GM18498 (cell line): ENCODE results near the gene SP1.
"Not testable (repeated sequence)": the region's sequence is repeated elsewhere in the genome, so short reads cannot be mapped to it uniquely, and the experiment has no call there.

Experiments
- ATAC-seq: cut with Tn5 transposase; IDR thresholded peaks from one replicate; pipeline ENCODE4 v1.9.1; 2021; ENCODE audit warnings: mild to moderate bottlenecking, moderate library complexity; ENCODE audit not compliant: unreplicated experiment

The SP1 gene

DNA sequence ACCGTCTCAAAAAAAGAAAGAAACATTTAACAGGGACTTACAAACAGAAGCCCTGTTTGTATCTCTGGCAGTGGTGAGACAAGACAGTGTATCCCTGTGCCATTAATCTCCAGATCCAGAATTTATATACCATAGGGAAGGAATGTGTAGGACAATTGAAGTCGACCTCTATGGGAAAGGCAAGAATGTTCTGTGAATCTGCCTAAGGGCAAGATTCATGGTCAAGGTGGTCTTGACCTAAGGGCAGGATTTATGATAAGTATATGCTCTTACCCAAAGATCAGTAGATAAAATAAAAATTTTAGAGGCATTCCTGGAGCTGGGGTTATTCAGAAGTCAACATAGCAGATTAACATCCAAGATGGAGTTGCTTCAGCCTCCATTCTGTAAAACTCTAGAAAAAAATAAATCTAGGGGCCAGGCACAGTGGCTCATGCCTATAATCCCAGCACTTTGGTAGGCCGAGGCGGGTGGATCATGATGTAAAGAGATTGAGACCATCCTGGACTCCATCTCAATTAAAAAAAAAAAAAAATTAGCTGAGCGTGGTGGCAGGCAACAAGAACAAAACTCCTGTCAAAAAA, 21.0 kb upstream of the SP1 start:
- no peak for ATAC-seq

- ATAC-seq: not testable (repeated sequence)
Measured at GRCh38 chr12:53361638-53362037, 18.3 kb upstream of the SP1 start.

DNA sequence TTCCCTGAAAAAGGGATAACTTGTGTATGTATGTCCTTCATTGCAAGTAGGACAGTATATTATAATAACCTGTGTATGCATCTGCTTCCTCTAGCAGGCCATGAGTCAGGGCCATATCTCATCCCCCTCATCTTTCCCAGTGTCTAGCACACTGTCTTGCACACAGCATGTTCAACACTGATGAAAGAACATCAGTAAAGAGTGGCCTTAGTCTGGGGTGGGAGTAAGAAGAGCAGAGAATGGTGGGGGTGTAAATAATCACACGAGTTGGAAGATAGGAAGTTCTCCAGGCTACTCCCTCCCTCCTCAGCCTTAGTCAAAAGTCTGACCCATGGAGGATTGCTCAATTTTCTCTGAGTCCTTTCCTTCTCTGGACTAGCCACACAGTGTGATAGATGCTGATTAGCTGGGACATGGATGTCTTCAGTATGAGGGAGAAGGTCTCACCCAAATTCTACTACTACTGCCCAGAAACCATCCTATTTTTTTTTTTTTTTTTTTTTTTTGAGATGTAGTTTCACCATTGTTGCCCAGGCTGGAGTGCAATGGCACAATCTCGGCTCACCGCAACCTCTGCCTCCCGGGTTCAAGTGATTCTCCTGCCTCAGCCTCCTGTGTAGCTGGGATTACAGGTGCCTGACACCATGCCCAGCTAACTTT, 14.6 kb upstream of the SP1 start:
- no peak for ATAC-seq

GRCh38 chr12:53373554-53374133, 6.3 kb upstream of the SP1 start:
- not testable (repeated sequence) for ATAC-seq

- ATAC-seq: not testable (repeated sequence)
Measured at GRCh38 chr12:53374277-53374676, 5.7 kb upstream of the SP1 start.

GRCh38 chr12:53376747-53377146, 3.2 kb upstream of the SP1 start:
- no peak for ATAC-seq

- ATAC-seq: no peak
Measured at GRCh38 chr12:53378222-53378621, 1.8 kb upstream of the SP1 start.

- ATAC-seq: no peak
Measured at GRCh38 chr12:53378724-53379388, 1.1 kb upstream of the SP1 start.

DNA sequence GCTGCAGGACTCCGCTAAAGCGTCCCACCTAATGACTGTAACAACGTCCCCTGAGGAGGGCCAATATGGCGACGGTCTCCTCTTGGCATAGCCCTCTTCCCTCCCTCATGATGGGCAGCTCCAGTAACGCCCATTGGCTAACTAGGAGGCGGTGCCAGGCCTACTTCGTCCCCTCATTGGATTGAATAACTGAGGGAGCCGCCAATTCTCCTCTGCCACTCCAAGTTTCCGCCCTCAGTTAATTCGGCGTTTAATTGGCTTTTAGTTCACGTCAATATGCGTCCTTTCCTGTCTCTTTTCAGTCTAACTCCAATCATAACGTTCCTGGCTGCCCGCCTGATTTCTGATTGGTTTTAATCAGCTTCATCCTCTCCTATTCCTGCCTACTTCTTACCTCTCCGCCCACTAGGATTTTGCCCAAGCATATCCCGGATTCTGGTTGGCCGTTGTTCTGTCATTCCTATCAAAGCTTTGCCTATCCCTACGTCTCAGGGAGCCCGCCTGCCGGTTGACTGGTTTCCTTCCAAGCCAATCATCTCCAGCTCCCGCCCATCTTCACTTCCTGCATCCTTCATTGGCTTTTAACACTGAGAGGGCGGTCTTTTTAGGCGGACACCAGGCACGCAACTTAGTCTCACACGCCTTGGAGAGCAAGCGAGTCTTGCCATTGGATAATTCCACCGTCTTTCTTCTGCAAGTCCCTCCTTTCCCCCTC, 430 bp upstream of the SP1 start:
- peak; percentile 68 for ATAC-seq

DNA sequence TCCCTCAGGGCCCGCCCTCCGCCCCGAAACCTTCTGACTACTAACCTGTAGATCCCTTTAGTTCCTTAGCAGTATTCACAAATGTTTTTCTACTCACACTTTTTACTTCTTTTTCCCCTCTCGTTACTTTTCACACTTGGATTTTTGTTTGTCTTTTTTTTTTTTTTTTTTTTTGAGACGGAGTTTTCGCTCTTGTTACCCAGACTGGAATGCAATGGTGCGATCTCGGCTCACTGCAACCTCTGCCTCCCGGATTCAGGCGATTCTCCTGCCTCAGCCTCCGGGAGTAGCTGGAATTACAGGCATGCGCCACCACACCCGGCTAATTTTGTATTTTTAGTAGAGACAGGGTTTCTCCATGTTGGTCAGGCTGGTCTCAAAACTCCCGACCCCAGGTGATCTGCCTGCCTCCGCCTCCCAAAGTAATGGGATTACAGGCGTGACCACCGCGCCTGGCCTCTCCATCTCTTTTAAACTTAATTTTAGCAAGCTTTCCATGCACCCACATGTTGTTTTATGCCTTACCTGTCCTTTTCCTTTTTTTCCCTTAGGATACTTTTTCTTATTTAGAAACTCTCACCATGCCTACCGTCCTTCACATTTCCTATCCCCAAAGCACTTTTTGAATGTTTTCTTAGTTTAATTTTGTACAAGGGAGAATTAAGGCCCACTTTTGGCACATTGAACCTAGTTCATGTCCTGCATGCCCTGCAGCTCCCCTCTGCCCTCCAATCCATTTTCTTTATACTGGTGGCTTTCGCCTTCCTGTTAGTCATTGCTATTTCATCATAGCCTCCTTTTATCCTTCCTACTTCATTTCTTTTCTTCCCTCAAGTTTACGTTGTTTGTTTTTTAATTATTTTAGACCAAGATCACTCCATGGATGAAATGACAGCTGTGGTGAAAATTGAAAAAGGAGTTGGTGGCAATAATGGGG, 1.1 kb downstream of the SP1 start:
- ATAC-seq: no peak

DNA sequence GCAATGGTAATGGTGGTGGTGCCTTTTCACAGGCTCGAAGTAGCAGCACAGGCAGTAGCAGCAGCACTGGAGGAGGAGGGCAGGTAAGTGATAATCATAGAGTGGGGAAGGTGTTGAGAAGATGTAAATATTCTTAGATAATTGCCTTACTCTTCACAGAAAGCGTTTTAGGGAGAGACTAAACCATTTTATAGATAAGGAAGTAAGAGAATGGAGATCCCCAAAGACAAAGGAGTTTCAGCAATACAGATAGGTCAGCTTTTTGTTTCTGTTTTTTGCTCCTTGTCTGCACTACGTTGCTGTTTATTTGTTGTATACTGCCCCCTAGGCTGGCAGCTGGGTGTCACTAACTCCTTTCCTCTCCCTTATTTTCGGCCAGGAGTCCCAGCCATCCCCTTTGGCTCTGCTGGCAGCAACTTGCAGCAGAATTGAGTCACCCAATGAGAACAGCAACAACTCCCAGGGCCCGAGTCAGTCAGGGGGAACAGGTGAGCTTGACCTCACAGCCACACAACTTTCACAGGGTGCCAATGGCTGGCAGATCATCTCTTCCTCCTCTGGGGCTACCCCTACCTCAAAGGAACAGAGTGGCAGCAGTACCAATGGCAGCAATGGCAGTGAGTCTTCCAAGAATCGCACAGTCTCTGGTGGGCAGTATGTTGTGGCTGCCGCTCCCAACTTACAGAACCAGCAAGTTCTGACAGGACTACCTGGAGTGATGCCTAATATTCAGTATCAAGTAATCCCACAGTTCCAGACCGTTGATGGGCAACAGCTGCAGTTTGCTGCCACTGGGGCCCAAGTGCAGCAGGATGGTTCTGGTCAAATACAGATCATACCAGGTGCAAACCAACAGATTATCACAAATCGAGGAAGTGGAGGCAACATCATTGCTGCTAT, 2.0 kb downstream of the SP1 start:
- ATAC-seq: no peak

- no peak for ATAC-seq
Measured at GRCh38 chr12:53383258-53383657, 3.3 kb downstream of the SP1 start.

DNA sequence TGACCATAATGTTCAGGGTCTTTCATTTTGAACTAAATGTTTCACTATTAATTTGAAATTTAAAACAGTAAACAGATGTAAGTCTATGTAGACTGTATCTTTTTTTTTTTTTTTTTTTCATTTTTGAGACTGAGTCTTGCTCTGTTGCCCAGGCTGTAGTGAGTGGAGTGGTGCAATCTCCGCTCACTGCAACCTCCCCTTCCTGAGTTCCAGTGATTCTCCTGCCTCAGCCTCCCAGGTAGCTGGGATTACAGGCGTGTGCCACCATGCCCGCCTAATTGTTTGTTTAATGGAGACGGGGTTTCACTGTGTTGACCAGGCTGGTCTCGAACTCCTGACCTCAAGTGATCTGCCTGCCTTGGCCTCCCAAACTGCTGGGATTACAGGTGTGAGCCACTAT, 6.4 kb downstream of the SP1 start:
- not testable (repeated sequence) for ATAC-seq

GRCh38 chr12:53388932-53389331, 9.0 kb downstream of the SP1 start:
- no peak for ATAC-seq

GRCh38 chr12:53389702-53390101, 9.7 kb downstream of the SP1 start:
- no peak for ATAC-seq

DNA sequence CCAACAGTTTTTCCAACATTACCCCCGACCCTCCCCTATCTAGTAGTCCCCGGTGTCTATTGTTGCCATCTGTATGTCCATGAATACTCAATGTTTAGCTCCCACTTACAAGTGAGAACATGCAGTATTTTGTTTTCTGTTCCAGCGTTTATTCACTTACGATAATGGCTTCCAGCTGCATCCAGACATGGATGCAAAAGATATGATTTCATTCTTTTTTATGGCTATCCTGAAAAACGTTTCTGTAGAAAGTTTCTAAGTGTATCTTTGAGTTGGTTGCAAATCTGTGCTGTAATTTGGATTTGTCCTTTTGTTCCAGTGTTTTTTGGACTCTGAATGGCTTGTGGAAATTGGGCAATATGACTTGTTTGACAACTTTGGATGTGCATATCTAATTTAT, 11.7 kb downstream of the SP1 start:
- ATAC-seq: no peak

DNA sequence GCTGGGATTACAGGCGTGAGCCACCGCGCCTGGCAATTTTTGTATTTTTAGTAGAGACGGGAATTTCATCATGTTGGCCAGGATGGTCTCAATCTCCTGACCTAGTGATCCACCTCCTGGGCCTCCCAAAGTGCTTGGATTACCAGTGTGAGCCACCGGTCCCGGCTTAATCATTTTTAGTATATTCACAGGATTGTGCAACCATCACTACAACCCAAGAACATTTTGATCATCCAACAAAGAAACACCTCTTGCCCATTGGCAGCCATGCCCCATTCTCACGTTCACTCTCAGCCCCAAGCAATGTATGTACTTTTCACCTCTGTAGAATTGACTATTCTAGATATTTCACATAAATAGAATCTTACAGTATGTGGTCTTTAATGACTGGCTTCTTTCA, 19.9 kb downstream of the SP1 start:
- no peak for ATAC-seq

DNA sequence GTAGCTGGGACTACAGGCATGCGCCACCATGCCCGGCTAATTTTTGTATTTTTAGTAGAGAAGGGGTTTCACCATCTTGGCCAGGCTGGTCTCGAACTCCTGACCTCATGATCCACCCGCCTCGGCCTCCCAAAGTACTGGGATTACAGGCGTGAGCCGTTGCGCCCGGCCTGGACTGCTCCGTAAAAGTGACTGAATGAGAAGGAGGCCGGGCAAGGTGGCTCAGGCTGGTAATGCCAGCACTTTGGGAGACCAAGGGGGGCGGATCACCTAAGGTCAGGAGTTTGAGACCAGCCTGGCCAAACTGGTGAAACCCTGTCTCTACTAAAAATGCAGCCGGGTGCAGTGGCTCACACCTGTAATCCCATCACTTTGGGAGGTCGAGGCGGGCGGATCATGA, 22.4 kb downstream of the SP1 start:
- not testable (repeated sequence) for ATAC-seq

DNA sequence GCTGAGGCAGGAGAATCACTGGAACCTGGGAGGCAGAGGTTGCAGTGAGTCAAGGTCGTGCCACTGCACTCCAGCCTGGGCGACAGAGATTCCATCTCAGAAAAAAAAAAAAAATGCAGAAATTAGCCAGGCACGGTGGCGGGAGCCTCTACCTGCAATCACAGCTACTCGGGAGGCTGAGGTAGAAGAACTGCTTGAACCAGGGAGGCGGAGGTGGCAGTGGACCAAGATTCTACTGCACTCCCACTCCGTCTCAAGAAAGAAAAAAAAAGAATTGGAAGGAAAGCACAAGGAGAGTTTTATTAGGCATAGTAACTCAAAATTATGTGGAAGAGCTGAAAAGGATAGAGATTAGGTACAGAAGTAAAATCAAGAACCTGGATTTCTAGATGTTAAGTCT, 22.9 kb downstream of the SP1 start:
- ATAC-seq: no peak
